Stimulated activated CD4-positive, alpha-beta T cell treated with anti-CD3 and anti-CD28 coated beads, Interleukin-12 subunit alpha, Interleukin-12 subunit beta, amount 100 ng/mL, for 4 hours (primary cell): ENCODE measurements around the gene POU6F1.
A peak's percentile ranks its signal among the peaks of the same experiment; 100 is the strongest.

ENCODE experiments used
- DNase-seq: peaks from one replicate; pipeline ENCODE4 v3.0.0-alpha.2; 2020

The POU6F1 gene

GRCh38 chr12:51192284-51192671 lies 25.6 kb downstream of the POU6F1 start:
- DNase-seq, result no peak

GRCh38 chr12:51191516-51192283 lies 26.2 kb downstream of the POU6F1 start:
- DNase-seq, result no peak

GRCh38 chr12:51190820-51191219 lies 27.0 kb downstream of the POU6F1 start:
- no peak for DNase-seq

GRCh38 chr12:51189790-51190355 lies 28.0 kb downstream of the POU6F1 start:
- no peak for DNase-seq

- DNase-seq, result no peak
These were observed 29.4 kb downstream of the POU6F1 start for GRCh38 chr12:51188359-51189051.

GRCh38 chr12:51187370-51187987 lies 30.4 kb downstream of the POU6F1 start:
- DNase-seq, result no peak

GRCh38 chr12:51186465-51187085 lies 31.3 kb downstream of the POU6F1 start:
- no peak for DNase-seq

GRCh38 chr12:51185171-51185717 lies 32.6 kb downstream of the POU6F1 start:
- DNase-seq, result no peak

GRCh38 chr12:51183816-51184215 lies 34.0 kb downstream of the POU6F1 start:
- no peak for DNase-seq

GRCh38 chr12:51183349-51183748 lies 34.5 kb downstream of the POU6F1 start:
- DNase-seq, result no peak

- no peak for DNase-seq
These were observed 36.3 kb downstream of the POU6F1 start for GRCh38 chr12:51181558-51181957.

- no peak for DNase-seq
These were observed 40.0 kb downstream of the POU6F1 start for GRCh38 chr12:51177897-51178296.

- no peak for DNase-seq
These were observed 43.4 kb downstream of the POU6F1 start for GRCh38 chr12:51174501-51174900.

- peak; percentile 90 for DNase-seq
These were observed 45.1 kb downstream of the POU6F1 start, which contains the start of gene TFCP2 for GRCh38 chr12:51172515-51173431. Gene TFCP2 (minus strand): TSS chr12:51173135. CDS start chr12:51172422, 713 bp downstream.

- no peak for DNase-seq
These were observed 45.9 kb downstream of the POU6F1 start for GRCh38 chr12:51171884-51172514.

GRCh38 chr12:51163795-51164194 lies 54.1 kb downstream of the POU6F1 start:
- no peak for DNase-seq

GRCh38 chr12:51162217-51162616 lies 55.6 kb downstream of the POU6F1 start:
- no peak for DNase-seq

- DNase-seq, result no peak
These were observed 56.9 kb downstream of the POU6F1 start for GRCh38 chr12:51160814-51161459.

- DNase-seq, result no peak
These were observed 61.6 kb downstream of the POU6F1 start for GRCh38 chr12:51156245-51156765.

- DNase-seq, result no peak
These were observed 64.9 kb downstream of the POU6F1 start for GRCh38 chr12:51152953-51153352.
